ENCODE measurements around the gene TCF7L1. TPM values are rescaled to one million over a fixed set of nuclear protein-coding genes. Genes with fewer than 3 reads are reported as not detected.
A peak's percentile ranks its signal among the peaks of the same experiment; 100 is the strongest.

The TCF7L1 gene
- total and polyA plus RNA-seq, 2 of the 13 experiments (the other 11 are each of a cell fraction or from before 2014, with no cell fraction given) = 0.04 to 0.15 TPM

DNA sequence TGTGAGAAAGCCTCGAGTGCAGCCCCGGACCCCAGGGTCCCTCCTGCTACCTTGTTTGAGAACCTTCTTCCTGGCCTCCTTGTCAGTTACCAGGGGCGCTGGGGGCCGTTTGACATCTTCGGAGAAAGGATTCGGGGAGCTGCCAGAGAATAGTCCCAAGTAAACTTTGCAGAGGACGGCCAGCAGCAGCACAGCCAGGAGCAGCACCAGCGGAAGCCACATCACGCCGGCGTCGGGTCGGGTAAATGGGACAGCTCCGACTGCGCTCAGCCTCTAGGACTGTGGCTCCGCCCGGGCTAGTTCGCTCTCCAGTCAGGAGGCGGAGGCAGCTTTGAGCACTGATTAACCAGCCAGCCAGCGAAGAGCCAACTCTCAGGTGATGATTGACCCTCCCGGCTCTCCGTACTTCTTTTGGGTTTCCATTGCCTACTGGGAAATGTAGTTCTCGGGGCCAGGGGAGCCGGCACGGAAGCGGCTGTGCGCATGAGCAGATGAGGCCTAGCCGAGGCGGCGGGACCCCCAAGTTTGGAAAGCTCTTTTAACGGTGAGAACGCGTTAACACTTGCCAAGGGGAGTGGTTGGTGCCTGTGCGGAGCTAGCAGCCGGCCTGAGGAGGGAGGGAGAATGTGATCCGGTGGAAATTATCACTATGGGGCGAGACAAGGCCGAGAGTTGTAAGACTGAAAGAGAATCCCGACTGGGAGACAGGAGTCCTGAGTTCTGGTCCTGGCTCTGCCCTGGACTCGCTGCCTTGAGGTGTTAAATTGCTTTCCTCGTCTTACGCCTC is 221.3 kb downstream of the TCF7L1 start, which contains the start of the genes ELMOD3 and RETSAT (continued):
- TF ChIP-seq MXI1 (IDR thresholded peaks at IDR 0.05; ENCODE audit: borderline replicate concordance, low read depth, low read length) = peak; percentile 85; the same call in 2 of the 3 replicates
- peak; percentile 71; the same call in 1 of the 2 replicates for TF ChIP-seq ZFP62 (CRISPR knock-in tag; IDR thresholded peaks at IDR 0.05)
- peak; percentile 84; the same call in 1 of the 2 replicates for TF ChIP-seq ZIK1 (CRISPR knock-in tag; IDR thresholded peaks at IDR 0.05; ENCODE audit: borderline replicate concordance, low read depth)
- 0 out of 2 replicates have a peak, but pooled peaks have one; percentile 9 for TF ChIP-seq FIP1L1 (IDR thresholded peaks at IDR 0.05; ENCODE audit: borderline replicate concordance, insufficient read depth, low read depth, low read length)
- TF ChIP-seq ZBTB7A (CRISPR knock-in tag; IDR thresholded peaks at IDR 0.05) = peak; percentile 71
- TF ChIP-seq ZSCAN31 (CRISPR knock-in tag; IDR thresholded peaks at IDR 0.05; ENCODE audit: low read depth) = peak; percentile 100
- TF ChIP-seq ZNF777 (CRISPR knock-in tag; IDR thresholded peaks at IDR 0.05) = peak; percentile 81
- TF ChIP-seq ZFX (CRISPR knock-in tag; IDR thresholded peaks at IDR 0.05; ENCODE audit: low read depth) = peak; percentile 99
- TF ChIP-seq SETDB1 (CRISPR knock-in tag; IDR thresholded peaks at IDR 0.05; ENCODE audit: borderline replicate concordance) = no peak
- TF ChIP-seq, protein P1, sequence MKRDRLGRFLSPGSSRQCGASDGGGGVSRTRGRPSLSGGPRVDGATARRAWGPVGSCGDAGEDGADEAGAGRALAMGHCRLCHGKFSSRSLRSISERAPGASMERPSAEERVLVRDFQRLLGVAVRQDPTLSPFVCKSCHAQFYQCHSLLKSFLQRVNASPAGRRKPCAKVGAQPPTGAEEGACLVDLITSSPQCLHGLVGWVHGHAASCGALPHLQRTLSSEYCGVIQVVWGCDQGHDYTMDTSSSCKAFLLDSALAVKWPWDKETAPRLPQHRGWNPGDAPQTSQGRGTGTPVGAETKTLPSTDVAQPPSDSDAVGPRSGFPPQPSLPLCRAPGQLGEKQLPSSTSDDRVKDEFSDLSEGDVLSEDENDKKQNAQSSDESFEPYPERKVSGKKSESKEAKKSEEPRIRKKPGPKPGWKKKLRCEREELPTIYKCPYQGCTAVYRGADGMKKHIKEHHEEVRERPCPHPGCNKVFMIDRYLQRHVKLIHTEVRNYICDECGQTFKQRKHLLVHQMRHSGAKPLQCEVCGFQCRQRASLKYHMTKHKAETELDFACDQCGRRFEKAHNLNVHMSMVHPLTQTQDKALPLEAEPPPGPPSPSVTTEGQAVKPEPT (CRISPR knock-in tag; IDR thresholded peaks at IDR 0.05; ENCODE audit: low read depth) = peak; percentile 91; the same call in 1 of the 2 replicates
- TF ChIP-seq CEBPB (IDR thresholded peaks at IDR 0.05; ENCODE audit: borderline replicate concordance, low read depth, low read length) = no peak
- TF ChIP-seq ZMYM3 (CRISPR knock-in tag; IDR thresholded peaks at IDR 0.05) = peak; percentile 62; the same call in 1 of the 2 replicates
- TF ChIP-seq KLF13 (CRISPR knock-in tag; IDR thresholded peaks at IDR 0.05) = no peak
- TF ChIP-seq POLR2AphosphoS2 (IDR thresholded peaks at IDR 0.05; ENCODE audit: low read depth, low read length) = 0 out of 2 replicates have a peak, but pooled peaks have one; percentile 79
- no peak for TF ChIP-seq TCF7L2 (IDR thresholded peaks at IDR 0.05; ENCODE audit: low read depth, low read length)
- TF ChIP-seq DR1 (CRISPR knock-in tag; IDR thresholded peaks at IDR 0.05) = peak; percentile 97
- TF ChIP-seq ZBTB42 (CRISPR knock-in tag; IDR thresholded peaks at IDR 0.05) = peak; percentile 73
- TF ChIP-seq, protein P2, sequence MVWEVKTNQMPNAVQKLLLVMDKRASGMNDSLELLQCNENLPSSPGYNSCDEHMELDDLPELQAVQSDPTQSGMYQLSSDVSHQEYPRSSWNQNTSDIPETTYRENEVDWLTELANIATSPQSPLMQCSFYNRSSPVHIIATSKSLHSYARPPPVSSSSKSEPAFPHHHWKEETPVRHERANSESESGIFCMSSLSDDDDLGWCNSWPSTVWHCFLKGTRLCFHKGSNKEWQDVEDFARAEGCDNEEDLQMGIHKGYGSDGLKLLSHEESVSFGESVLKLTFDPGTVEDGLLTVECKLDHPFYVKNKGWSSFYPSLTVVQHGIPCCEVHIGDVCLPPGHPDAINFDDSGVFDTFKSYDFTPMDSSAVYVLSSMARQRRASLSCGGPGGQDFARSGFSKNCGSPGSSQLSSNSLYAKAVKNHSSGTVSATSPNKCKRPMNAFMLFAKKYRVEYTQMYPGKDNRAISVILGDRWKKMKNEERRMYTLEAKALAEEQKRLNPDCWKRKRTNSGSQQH (CRISPR knock-in tag; IDR thresholded peaks at IDR 0.05; ENCODE audit: low read depth) = no peak
- TF ChIP-seq ZNF788 (CRISPR knock-in tag; IDR thresholded peaks at IDR 0.05; ENCODE audit: borderline replicate concordance) = peak; percentile 100
- TF ChIP-seq, protein P3, sequence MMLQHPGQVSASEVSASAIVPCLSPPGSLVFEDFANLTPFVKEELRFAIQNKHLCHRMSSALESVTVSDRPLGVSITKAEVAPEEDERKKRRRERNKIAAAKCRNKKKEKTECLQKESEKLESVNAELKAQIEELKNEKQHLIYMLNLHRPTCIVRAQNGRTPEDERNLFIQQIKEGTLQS (CRISPR knock-in tag; IDR thresholded peaks at IDR 0.05) = peak; percentile 5; the same call in 1 of the 2 replicates
- 0 out of 2 replicates have a peak, but pooled peaks have one; percentile 41 for TF ChIP-seq SMAD1 (CRISPR knock-in tag; IDR thresholded peaks at IDR 0.05; ENCODE audit: borderline replicate concordance, low read depth)
- peak; percentile 85; the same call in 1 of the 2 replicates for TF ChIP-seq MYC (CRISPR knock-in tag; IDR thresholded peaks at IDR 0.05; ENCODE audit: borderline replicate concordance)
- peak; percentile 64; the same call in 1 of the 2 replicates for TF ChIP-seq HHEX (CRISPR knock-in tag; IDR thresholded peaks at IDR 0.05)
- 0 out of 2 replicates have a peak, but pooled peaks have one; percentile 49 for TF ChIP-seq CC2D1A (CRISPR knock-in tag; IDR thresholded peaks at IDR 0.05)
- peak; percentile 77; the same call in 1 of the 2 replicates for TF ChIP-seq MED13 (CRISPR knock-in tag; IDR thresholded peaks at IDR 0.05)
- TF ChIP-seq ARHGAP35 (CRISPR knock-in tag; IDR thresholded peaks at IDR 0.05; ENCODE audit: borderline replicate concordance) = 0 out of 2 replicates have a peak, but pooled peaks have one; percentile 25
- peak; percentile 95; the same call in 1 of the 2 replicates for TF ChIP-seq ZZZ3 (CRISPR knock-in tag; IDR thresholded peaks at IDR 0.05; ENCODE audit: borderline replicate concordance)

Measured in HepG2 (cell line).